K562 (cell line): ENCODE results near the gene PLEKHM3. TPM values are rescaled to one million over a fixed set of nuclear protein-coding genes. Genes with fewer than 3 reads are reported as not detected.
A peak's percentile ranks its signal among the peaks of the same experiment; 100 is the strongest.

ENCODE experiments used
- ATAC-seq: fragments of 200-7000 bp; cut with Tn5 transposase; 3 replicates; pipeline ENCODE4 v1.9.1; 2020; ENCODE audit warnings: moderate library complexity
- BruUV-seq: library from RNA; stranded (reverse); fragments of 400-500 nt; replicated peaks from 2 replicates; lab custom pipeline; 2021; lab: Mats Ljungman, UMichigan
- CTCF ChIA-PET: fragments of 300-600 bp; formaldehyde crosslinking; extraction: SDS; loops from one replicate; lab custom pipeline; 2021; ENCODE audit warnings: low intra/inter-chr PET ratio; lab: Yijun Ruan, JAX
- POLR2A ChIA-PET: fragments of 300-600, 350-650 bp; sonication (Branson Sonifier 250); formaldehyde crosslinking; extraction: SDS; loops from one replicate; lab custom pipeline; 2021; ENCODE audit warnings: antibody characterized with exemption, inconsistent platforms; lab: Yijun Ruan, JAX
- DNase-seq, 4 experiments: peaks; one replicate each; pipeline versions ENCODE4 v3.0.0 to v3.0.0-alpha.2; 2011 to 2018; ENCODE audit warnings: low spot score in 3 of 4, mixed read lengths in 3 of 4; ENCODE audit errors: extremely low read depth in 1 of 4
- FAIRE-seq: peaks from 2 replicates; lab custom pipeline; 2011; peaks lifted over from hg19 to GRCh38; lab: Jason Lieb, UNC
- H2AFZ ChIP-seq: 2 replicates; pipeline ENCODE4 v1.6.0; 2011; ENCODE audit warnings: low read depth, low read length, control low read depth, inconsistent platforms
- H3K27ac ChIP-seq: fragments of 200-600 bp; 3 replicates; pipeline ENCODE4 v1.8.0; 2011; ENCODE audit warnings: low read depth, mild to moderate bottlenecking, control low read depth, inconsistent platforms, low read length, moderate library complexity, mixed read lengths; ENCODE audit errors: extremely low read depth
- H3K27me3 ChIP-seq, 2 experiments: fragments of 300-600 bp in 1 of 2; 2 replicates in 1 of 2; 3 replicates in 1 of 2; pipeline versions ENCODE4 v1.6.0 to v1.8.0; 2011; ENCODE audit warnings: inconsistent platforms in 2 of 2, low read length in 2 of 2, mild to moderate bottlenecking in 1 of 2, mixed read lengths in 1 of 2, moderate library complexity in 1 of 2; ENCODE audit not compliant: control insufficient read depth in 2 of 2, insufficient read depth in 2 of 2
- H3K36me3 ChIP-seq: fragments of 300-600 bp; 3 replicates; pipeline ENCODE4 v1.8.0; 2011; ENCODE audit warnings: mild to moderate bottlenecking, low read length, inconsistent platforms; ENCODE audit not compliant: control insufficient read depth, insufficient read depth
- H3K4me1 ChIP-seq, 2 experiments: fragments of 200-600 bp in 1 of 2; replicated peaks in 1 of 2; 2 replicates in 1 of 2; 3 replicates in 1 of 2; pipeline versions ENCODE4 v1.5.1 to v1.8.0; 2011; ENCODE audit warnings: inconsistent platforms in 2 of 2, low read length in 2 of 2, mild to moderate bottlenecking in 1 of 2, mixed read lengths in 1 of 2, moderate library complexity in 1 of 2; ENCODE audit not compliant: control insufficient read depth in 2 of 2, insufficient read depth in 2 of 2
- H3K4me2 ChIP-seq: 2 replicates; pipeline ENCODE4 v1.6.1; 2011; ENCODE audit warnings: low read length, control low read depth, inconsistent platforms, mixed read lengths; ENCODE audit not compliant: insufficient read depth
- H3K4me3 ChIP-seq: fragments of 200-600 bp; sonication (generic), shearing (Covaris generic); 2 replicates; pipeline ENCODE4 v1.5.1; 2016; ENCODE audit warnings: control low read depth, inconsistent platforms
- H3K79me2 ChIP-seq: fragments of 200-600 bp; 3 replicates; pipeline ENCODE4 v1.8.0; 2011; ENCODE audit warnings: low read length, inconsistent platforms; ENCODE audit not compliant: control insufficient read depth, insufficient read depth
- H3K9ac ChIP-seq, 2 experiments: 2 replicates each; pipeline versions ENCODE4 v1.6.0 to v1.6.1; 2011; ENCODE audit warnings: low read depth in 2 of 2, low read length in 2 of 2, control low read depth in 1 of 2, inconsistent platforms in 1 of 2, mild to moderate bottlenecking in 1 of 2, mixed read lengths in 1 of 2; ENCODE audit not compliant: insufficient read depth in 1 of 2
- H3K9me1 ChIP-seq: one replicate; pipeline ENCODE4 v1.6.0; 2011; ENCODE audit warnings: inconsistent platforms, mild to moderate bottlenecking, low read length, moderate library complexity; ENCODE audit not compliant: control insufficient read depth, insufficient read depth
- H3K9me3 ChIP-seq: replicated peaks from 2 replicates; pipeline ENCODE4 v1.5.1; 2011; ENCODE audit warnings: low read depth, low read length, inconsistent platforms; ENCODE audit not compliant: control insufficient read depth, insufficient read depth
- H4K20me1 ChIP-seq: replicated peaks from 2 replicates; pipeline ENCODE4 v1.6.1; 2011; ENCODE audit warnings: low read length, inconsistent platforms, mixed read lengths; ENCODE audit not compliant: control insufficient read depth, insufficient read depth
- CTCF ChIP-seq, 3 experiments: IDR thresholded peaks in 2 of 3; conservative IDR thresholded peaks in 1 of 3; 2 replicates each; pipeline ENCODE4 v1.5.1; 2011 to 2012; ENCODE audit warnings: low read length in 3 of 3, mild to moderate bottlenecking in 3 of 3, control low read depth in 2 of 3, improper control_type of control experiment in 1 of 3, inconsistent platforms in 1 of 3, low read depth in 1 of 3, mixed read lengths in 1 of 3, moderate library complexity in 1 of 3; ENCODE audit not compliant: insufficient read depth in 2 of 3
- ESRRA ChIP-seq: fragments of 450-650 bp; IDR thresholded peaks from 2 replicates; pipeline ENCODE4 v1.6.1; 2014; ENCODE audit warnings: low read depth, mild to moderate bottlenecking, moderate library complexity, borderline replicate concordance
- MIER1 ChIP-seq: fragments of 450-650 bp; IDR thresholded peaks from 2 replicates; pipeline ENCODE4 v1.6.1; 2016; ENCODE audit warnings: antibody characterized with exemption, mild to moderate bottlenecking, low read depth
- ZNF133 ChIP-seq: fragments of 250-450 bp; sonication (Bioruptor Pico); IDR thresholded peaks from 2 replicates; pipeline ENCODE4 v1.4.0; 2020; ENCODE audit warnings: mild to moderate bottlenecking
- WGBS: fragments of 100-300 bp; shearing (Covaris generic); methylation state at CpG from one replicate; pipeline ENCODE4 v1.1.6; 2016; ENCODE audit warnings: low coverage, mixed read lengths; ENCODE audit not compliant: insufficient coverage; ENCODE audit errors: missing lambda C conversion rate; 5-methylcytosine and 5-hydroxymethylcytosine counted together
- in situ Hi-C: fragments of 300-500 bp; cut with MboI; formaldehyde crosslinking; loops from 4 replicates; pipeline ENCODE4 v1.15.0; 2018; ENCODE audit warnings: inconsistent platforms, mixed read lengths
- intact Hi-C: fragments of 100-400 bp; cut with micrococcal nuclease; formaldehyde crosslinking; loops from 2 replicates; pipeline ENCODE4 v1.14.2; 2022
- polyA plus RNA-seq, 8 experiments: library from polyadenylated mRNA; depleted of rRNA in 4 of 8; stranded (reverse) in 5 of 8; unstranded in 3 of 8; fragments of >200 nt; fragmentation: Nextera tagmentation in 2 of 8; fragmentation: Illumina TruSeq in 1 of 8; extraction: Ambion mirVana in 2 of 8; extraction: Trizol in 1 of 8; gene quantifications; 2 replicates each; pipeline versions ENCODE4 v1.2.1 to v1.2.3, GENCODE V29; 2011 to 2014; ENCODE audit warnings: inconsistent platforms in 1 of 8, missing spikeins in 1 of 8
- total RNA-seq, 7 experiments: library from RNA; depleted of rRNA in 6 of 7; stranded (reverse); fragments of >200 nt in 6 of 7; fragmentation: Illumina TruSeq in 2 of 7; extraction: Trizol in 2 of 7; gene quantifications; 2 replicates each; pipeline versions ENCODE4 v1.2.1 to v1.2.3, GENCODE V29; 2011 to 2021; ENCODE audit warnings: low replicate concordance in 1 of 7

PLEKHM3 gene
- total and polyA plus RNA-seq, 9 of the 15 experiments (the other 6 are each of a cell fraction or from before 2014, with no cell fraction given) = 0.24 to 1.6 (median 1.0) TPM

- Histone ChIP-seq H3K4me2 (no peak overlapping the region), H3K79me2 (no peaks in the 10 kb centered on the region), H3K9me1 (no peaks in the 10 kb centered on the region), H3K27me3 (no peaks in the 10 kb centered on the region), H3K4me3 (no peak overlapping the region), H3K36me3 (no peaks in the 10 kb centered on the region), H3K27ac (no peak overlapping the region), H4K20me1 (no peaks in the 10 kb centered on the region), H3K4me1 (peaks cover 0 to 3% of the 10 kb centered on the region in 2 experiments; a peak in 3 of 5 replicates), H3K9ac (no peak overlapping the region), H2AFZ (no peak overlapping the region), H3K9me3 (no peaks in the 10 kb centered on the region)
- DNase-seq (no peak), FAIRE-seq (no peak), ATAC-seq (peak; percentile 48; the same call in 1 of the 3 replicates)
- intact Hi-C loops (loop anchor here (5.0 kb wide), 1 partner anchor 47 kb away; the partner anchor contains the start of gene FZD5), in situ Hi-C loops (no loop called here)
- ChIA-PET POLR2A (no interaction called here), CTCF (no interaction called here)
- TF ChIP-seq ESRRA = peak; percentile 49; the same call in 1 of the 2 replicates
- no peak for TF ChIP-seq MIER1
- BruUV-seq = no TSS peak
- WGBS = 61% methylated on average over 6 of the region's 6 CpGs
These were observed 211.4 kb downstream of the PLEKHM3 start for GRCh38 chr2:207813942-207814341.

GRCh38 chr2:207813221-207813916, 212.0 kb downstream of the PLEKHM3 start:
- DNase-seq (peak in 2 of 4 experiments; percentile 47 to 54), ATAC-seq (peak; percentile 68), FAIRE-seq (no peak)
- H3K4me3 ChIP-seq = no peak overlapping the region
- no TSS peak for BruUV-seq
- H3K79me2 ChIP-seq = no peaks in the 10 kb centered on the region
- no peak overlapping the region for H3K4me2 ChIP-seq
- H3K4me1 ChIP-seq = peaks cover 0 to 3% of the 10 kb centered on the region in 2 experiments; a peak in 3 of 5 replicates
- ChIA-PET CTCF (no interaction called here), POLR2A (interaction anchor here (0.6 kb wide), 1 partner anchor 1828 kb away, joined by 4 read pairs; no protein-coding TSS in a partner anchor)
- H3K9me3 ChIP-seq = no peaks in the 10 kb centered on the region
- no peaks in the 10 kb centered on the region for H3K9me1 ChIP-seq
- intact Hi-C loops (loop anchor here (5.0 kb wide), 1 partner anchor 46 kb away; the partner anchor contains the start of gene FZD5), in situ Hi-C loops (no loop called here)
- no peaks in the 10 kb centered on the region for H3K27me3 ChIP-seq
- WGBS = 71% methylated on average over 8 of the region's 15 CpGs
- peak overlapping the region in 1 of 2 experiments; percentile 41; a peak in 1 of 4 replicates for H3K9ac ChIP-seq
- no peaks in the 10 kb centered on the region for H3K36me3 ChIP-seq
- peak in 2 of 3 experiments; percentile 13 to 30; a peak in 2 of 6 replicates for TF ChIP-seq CTCF (IDR thresholded peaks at IDR 0.05 in 2 of 3, conservative IDR thresholded peaks at IDR 0.05 in 1 of 3; ENCODE audit: insufficient read depth in 2 of 3, low read depth in 1 of 3, low read length in 3 of 3)
- TF ChIP-seq ZNF133 (CRISPR knock-in tag) = no peak
- no peak overlapping the region for H2AFZ ChIP-seq
- no peak overlapping the region for H3K27ac ChIP-seq
- no peaks in the 10 kb centered on the region for H4K20me1 ChIP-seq
